Right atrium auricular region (tissue), 2 donors: ENCODE measurements around the gene HOXD1. TPM values are rescaled to one million over a fixed set of nuclear protein-coding genes. Genes with fewer than 3 reads are reported as not detected.
A peak's percentile ranks its signal among the peaks of the same experiment; 100 is the strongest.

Experiments used
- DNase-seq: peaks from one replicate; pipeline ENCODE4 v3.0.0-alpha.2; 2019; ENCODE audit warnings: low spot score
- H3K27ac ChIP-seq, 2 donors: fragments of 200-600 bp; sonication (generic); 1 replicate in 1 of 2; 2 replicates in 1 of 2; pipeline ENCODE4 v1.5.1; 2016 to 2019
- H3K27me3 ChIP-seq, 2 donors: fragments of 200-600 bp; sonication (generic); one replicate each; pipeline versions ENCODE4 v1.5.1 to v1.6.0; 2017 to 2019
- H3K36me3 ChIP-seq: fragments of 200-600 bp; sonication (generic); one replicate; pipeline ENCODE4 v1.5.1; 2016
- H3K4me1 ChIP-seq, 2 donors: fragments of 200-600 bp; sonication (generic); one replicate each; pipeline versions ENCODE4 v1.5.1 to v1.6.0; 2017 to 2019
- H3K4me3 ChIP-seq, 2 donors: fragments of 200-600 bp; sonication (generic); 1 replicate in 1 of 2; 2 replicates in 1 of 2; pipeline ENCODE4 v1.5.1; 2017 to 2019; ENCODE audit warnings: mild to moderate bottlenecking in 1 of 2, moderate library complexity in 1 of 2
- H3K9me3 ChIP-seq, 2 donors: fragments of 200-600 bp; sonication (generic); one replicate each; pipeline ENCODE4 v1.5.1; 2019
- total RNA-seq, 2 donors: library from RNA; depleted of rRNA; stranded (reverse); fragments of >200 nt; gene quantifications; one replicate each; pipeline ENCODE4 v1.1.0, GENCODE V29; 2016
- TF ChIP-seq, protein P1 (sequence below), 2 donors: fragments of 200-600 bp; sonication (generic); IDR thresholded peaks; one replicate each; pipeline ENCODE4 v1.5.1; 2019; ENCODE audit warnings: antibody characterized with exemption in 2 of 2

The HOXD1 gene
- total RNA-seq, 2 donors from 2014 or later, result not detected

DNA sequence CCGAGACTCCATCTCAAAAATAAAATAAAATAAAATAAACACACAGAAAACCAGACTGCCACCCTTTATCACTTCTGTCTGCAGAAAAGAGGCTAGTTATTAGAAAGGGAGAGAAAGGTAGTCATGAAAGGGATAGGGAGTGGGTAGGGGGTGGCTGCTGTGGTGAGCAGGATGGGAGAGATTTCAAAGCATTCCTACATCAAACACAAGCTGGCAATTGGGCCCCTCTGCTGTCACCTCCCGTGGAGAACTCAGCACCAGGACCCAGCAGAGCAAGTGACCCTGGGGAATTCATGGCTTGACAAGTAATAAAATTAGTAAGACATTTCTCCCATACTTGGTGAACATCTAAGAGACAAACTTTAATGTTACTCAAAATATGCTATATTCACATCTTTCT, 3.7 kb upstream of the HOXD1 start:
- Histone ChIP-seq H3K36me3 (no peaks in the 10 kb centered on the region), H3K4me1 (peaks cover 0 to 21% of the 10 kb centered on the region in 2 donors), H3K27me3 (peaks cover 6 to 30% of the 10 kb centered on the region in 2 donors), H3K27ac (no peak overlapping the region), H3K4me3 (no peak overlapping the region), H3K9me3 (no peaks in the 10 kb centered on the region)
- TF ChIP-seq, protein P1, sequence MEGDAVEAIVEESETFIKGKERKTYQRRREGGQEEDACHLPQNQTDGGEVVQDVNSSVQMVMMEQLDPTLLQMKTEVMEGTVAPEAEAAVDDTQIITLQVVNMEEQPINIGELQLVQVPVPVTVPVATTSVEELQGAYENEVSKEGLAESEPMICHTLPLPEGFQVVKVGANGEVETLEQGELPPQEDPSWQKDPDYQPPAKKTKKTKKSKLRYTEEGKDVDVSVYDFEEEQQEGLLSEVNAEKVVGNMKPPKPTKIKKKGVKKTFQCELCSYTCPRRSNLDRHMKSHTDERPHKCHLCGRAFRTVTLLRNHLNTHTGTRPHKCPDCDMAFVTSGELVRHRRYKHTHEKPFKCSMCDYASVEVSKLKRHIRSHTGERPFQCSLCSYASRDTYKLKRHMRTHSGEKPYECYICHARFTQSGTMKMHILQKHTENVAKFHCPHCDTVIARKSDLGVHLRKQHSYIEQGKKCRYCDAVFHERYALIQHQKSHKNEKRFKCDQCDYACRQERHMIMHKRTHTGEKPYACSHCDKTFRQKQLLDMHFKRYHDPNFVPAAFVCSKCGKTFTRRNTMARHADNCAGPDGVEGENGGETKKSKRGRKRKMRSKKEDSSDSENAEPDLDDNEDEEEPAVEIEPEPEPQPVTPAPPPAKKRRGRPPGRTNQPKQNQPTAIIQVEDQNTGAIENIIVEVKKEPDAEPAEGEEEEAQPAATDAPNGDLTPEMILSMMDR (IDR thresholded peaks at IDR 0.05), result no peak
- DNase-seq, result no peak

DNA sequence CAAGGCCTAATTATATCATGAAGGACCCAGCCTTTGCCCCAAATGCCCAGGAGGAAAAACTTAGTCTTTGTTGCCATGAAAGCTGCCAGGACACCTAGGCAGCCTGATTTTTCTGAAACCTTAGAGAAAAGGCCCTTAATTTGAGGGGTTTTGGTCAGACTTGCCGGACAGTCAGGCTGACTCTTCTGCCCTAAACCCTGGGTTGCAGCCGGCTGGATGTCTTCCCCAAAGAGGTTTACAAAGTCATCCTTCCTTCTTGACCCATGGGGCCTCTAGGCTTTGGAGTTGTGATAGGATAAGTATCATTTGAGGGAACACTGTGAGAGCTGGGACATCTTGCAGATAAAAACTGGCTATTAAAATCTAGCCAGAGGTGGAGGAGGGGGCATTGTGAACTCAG, 2.4 kb upstream of the HOXD1 start:
- Histone ChIP-seq H3K27me3 (peaks cover 18 to 31% of the 10 kb centered on the region in 2 donors), H3K27ac (no peak overlapping the region), H3K36me3 (no peaks in the 10 kb centered on the region), H3K4me3 (no peak overlapping the region), H3K9me3 (no peaks in the 10 kb centered on the region), H3K4me1 (peaks cover 0 to 30% of the 10 kb centered on the region in 2 donors)
- no peak for DNase-seq
- TF ChIP-seq, protein P1 (IDR thresholded peaks at IDR 0.05), result no peak

DNA sequence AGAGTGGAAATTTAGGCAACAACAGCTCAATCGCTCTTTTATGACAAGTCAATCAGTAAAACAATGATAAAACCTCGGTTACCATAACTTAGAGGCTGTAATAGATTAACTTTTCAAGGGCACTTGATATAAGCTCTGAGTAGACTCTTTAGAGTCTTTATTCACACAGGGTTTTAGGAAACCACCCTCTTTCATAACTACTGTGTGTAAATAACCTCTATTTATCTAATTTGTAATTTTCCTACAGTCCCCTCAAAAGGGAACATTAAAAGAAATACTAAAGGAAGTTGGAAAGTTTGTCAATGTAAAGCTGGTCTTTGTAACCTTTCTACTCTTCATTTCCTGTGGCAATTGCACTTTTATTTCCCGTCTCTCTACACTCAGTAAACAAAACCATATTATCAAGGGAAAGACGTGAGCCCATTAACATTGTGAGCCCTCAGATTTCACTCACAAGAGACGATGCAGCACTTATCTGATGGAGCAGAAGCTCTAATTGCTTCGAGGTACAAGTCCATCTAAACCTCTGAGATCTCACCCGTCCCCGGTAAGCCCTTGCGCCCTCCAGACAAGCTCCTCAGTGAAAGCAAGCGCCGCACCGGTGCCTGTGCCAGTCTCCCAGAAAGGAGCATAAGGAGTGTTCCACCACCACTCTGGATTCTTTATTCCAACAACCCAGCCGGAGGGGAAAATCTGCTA, 1.1 kb upstream of the HOXD1 start:
- Histone ChIP-seq H3K4me3 (peak overlapping the region; percentile 35 to 51), H3K27me3 (peaks cover 27 to 36% of the 10 kb centered on the region in 2 donors), H3K9me3 (no peaks in the 10 kb centered on the region), H3K4me1 (peaks cover 0 to 30% of the 10 kb centered on the region in 2 donors), H3K36me3 (no peaks in the 10 kb centered on the region), H3K27ac (no peak overlapping the region)
- TF ChIP-seq, protein P1 (IDR thresholded peaks at IDR 0.05), result no peak
- DNase-seq, result no peak

DNA sequence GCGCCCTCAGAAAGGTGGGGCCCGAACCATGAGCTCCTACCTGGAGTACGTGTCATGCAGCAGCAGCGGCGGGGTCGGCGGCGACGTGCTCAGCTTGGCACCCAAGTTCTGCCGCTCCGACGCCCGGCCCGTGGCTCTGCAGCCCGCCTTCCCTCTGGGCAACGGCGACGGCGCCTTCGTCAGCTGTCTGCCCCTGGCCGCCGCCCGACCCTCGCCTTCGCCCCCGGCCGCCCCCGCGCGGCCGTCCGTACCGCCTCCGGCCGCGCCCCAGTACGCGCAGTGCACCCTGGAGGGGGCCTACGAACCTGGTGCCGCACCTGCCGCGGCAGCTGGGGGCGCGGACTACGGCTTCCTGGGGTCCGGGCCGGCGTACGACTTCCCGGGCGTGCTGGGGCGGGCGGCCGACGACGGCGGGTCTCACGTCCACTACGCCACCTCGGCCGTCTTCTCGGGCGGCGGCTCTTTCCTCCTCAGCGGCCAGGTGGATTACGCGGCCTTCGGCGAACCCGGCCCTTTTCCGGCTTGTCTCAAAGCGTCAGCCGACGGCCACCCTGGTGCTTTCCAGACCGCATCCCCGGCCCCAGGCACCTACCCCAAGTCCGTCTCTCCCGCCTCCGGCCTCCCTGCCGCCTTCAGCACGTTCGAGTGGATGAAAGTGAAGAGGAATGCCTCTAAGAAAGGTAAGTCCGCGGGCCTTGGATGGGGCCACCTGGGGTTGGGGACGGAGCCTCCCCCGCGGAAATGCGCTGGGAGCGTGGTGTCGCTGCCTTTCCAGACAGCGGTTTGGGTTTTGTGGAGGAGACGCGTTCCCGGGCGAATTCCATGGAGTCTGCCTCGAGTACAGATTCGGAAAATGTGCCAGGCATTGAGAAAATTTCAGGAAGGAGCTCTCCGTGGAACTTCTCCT, 559 bp downstream of the HOXD1 start:
- Histone ChIP-seq H3K27me3 (peaks cover 33 to 37% of the 10 kb centered on the region in 2 donors), H3K9me3 (no peaks in the 10 kb centered on the region), H3K27ac (peak overlapping the region in 1 of 2 donors; percentile 14), H3K4me1 (peaks cover 0 to 30% of the 10 kb centered on the region in 2 donors), H3K4me3 (peak overlapping the region; percentile 35 to 51), H3K36me3 (no peaks in the 10 kb centered on the region)
- no peak for DNase-seq
- TF ChIP-seq, protein P1 (IDR thresholded peaks at IDR 0.05), result no peak

DNA sequence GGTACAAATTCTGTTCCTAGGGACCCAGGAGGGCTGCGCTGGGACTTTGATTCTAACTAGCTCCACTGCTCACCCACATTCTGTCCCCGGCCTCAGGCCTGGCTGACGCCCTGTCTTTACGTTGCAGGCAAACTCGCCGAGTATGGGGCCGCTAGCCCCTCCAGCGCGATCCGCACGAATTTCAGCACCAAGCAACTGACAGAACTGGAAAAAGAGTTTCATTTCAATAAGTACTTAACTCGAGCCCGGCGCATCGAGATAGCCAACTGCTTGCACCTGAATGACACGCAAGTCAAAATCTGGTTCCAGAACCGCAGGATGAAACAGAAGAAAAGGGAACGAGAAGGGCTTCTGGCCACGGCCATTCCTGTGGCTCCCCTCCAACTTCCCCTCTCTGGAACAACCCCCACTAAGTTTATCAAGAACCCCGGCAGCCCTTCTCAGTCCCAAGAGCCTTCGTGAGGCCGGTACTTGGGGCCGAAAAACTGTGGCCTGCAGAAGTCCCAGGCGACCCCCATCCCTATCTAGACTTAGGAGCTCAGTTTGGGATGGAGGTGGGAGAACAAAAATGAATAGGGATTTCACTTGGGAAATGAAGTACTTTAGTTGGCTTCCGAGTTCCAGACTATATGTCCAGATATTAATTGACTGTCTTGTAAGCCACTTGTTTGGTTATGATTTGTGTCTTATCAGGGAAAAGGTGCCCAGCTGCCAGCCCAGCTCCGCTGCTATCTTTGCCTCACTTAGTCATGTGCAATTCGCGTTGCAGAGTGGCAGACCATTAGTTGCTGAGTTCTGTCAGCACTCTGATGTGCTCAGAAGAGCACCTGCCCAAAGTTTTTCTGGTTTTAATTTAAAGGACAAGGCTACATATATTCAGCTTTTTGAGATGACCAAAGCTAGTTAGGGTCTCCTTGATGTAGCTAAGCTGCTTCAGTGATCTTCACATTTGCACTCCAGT, 1.5 kb downstream of the HOXD1 start:
- no peak for DNase-seq
- H3K27ac ChIP-seq, result no peak overlapping the region
- H3K9me3 ChIP-seq, result no peaks in the 10 kb centered on the region
- H3K36me3 ChIP-seq, result no peaks in the 10 kb centered on the region
- peak overlapping the region in 1 of 2 donors; percentile 51 for H3K4me3 ChIP-seq
- peaks cover 0 to 30% of the 10 kb centered on the region in 2 donors for H3K4me1 ChIP-seq
- TF ChIP-seq, protein P1 (IDR thresholded peaks at IDR 0.05), result no peak
- peaks cover 33 to 46% of the 10 kb centered on the region in 2 donors for H3K27me3 ChIP-seq
